Measurements from ENCODE around the gene TBC1D1. TPM values are rescaled to one million over a fixed set of nuclear protein-coding genes. Genes with fewer than 3 reads are reported as not detected.
A peak's percentile ranks its signal among the peaks of the same experiment; 100 is the strongest.

Gene TBC1D1
- total RNA-seq, 1 experiment from 2014 or later = 89.0 TPM

- Histone ChIP-seq H3K9me2 (replicated peaks; ENCODE audit: low read length) (no peaks in the 10 kb centered on the region), H3K9ac (ENCODE audit: low read length) (peak overlapping the region; percentile 60), H3K27ac (ENCODE audit: low read length) (peak overlapping the region; percentile 96), H3K4me1 (ENCODE audit: insufficient read depth, low read length) (peaks cover 40% of the 10 kb centered on the region), H3F3A (ENCODE audit: low read length, unreplicated experiment) (no peaks in the 10 kb centered on the region), H3K4me3 (ENCODE audit: low read length) (no peak overlapping the region), H3K79me2 (ENCODE audit: low read length) (no peaks in the 10 kb centered on the region), H2AFZ (ENCODE audit: low read length) (no peak overlapping the region), H4K20me1 (ENCODE audit: low read length) (no peaks in the 10 kb centered on the region), H3K4me2 (ENCODE audit: low read length) (peak overlapping the region; percentile 35), H3K9me3 (ENCODE audit: low read length) (no peaks in the 10 kb centered on the region), H3K36me3 (ENCODE audit: low read depth, low read length) (no peaks in the 10 kb centered on the region), H3K27me3 (ENCODE audit: low read length) (no peaks in the 10 kb centered on the region)
- ChIA-PET POLR2A (ENCODE audit: unreplicated experiment) (no interaction called here), CTCF (interaction anchor here (0.6 to 1.1 kb wide), 2 partner anchors 9 to 93 kb away, joined by 3 to 12 read pairs; no protein-coding TSS in a partner anchor)
- ATAC-seq = peak; percentile 70
- peak; percentile 76 for DNase-seq
- no peak for TF ChIP-seq EZH2phosphoT487 (IDR thresholded peaks at IDR 0.05; ENCODE audit: borderline replicate concordance, low read length)
- no peak for TF ChIP-seq CTCF (conservative IDR thresholded peaks at IDR 0.05; ENCODE audit: low read depth, low read length)
- TF ChIP-seq EZH2 (IDR thresholded peaks at IDR 0.05; ENCODE audit: low read length, unreplicated experiment) = no peak
- no TSS peak for BruUV-seq (replicated peaks)
- intact Hi-C loops (cut with micrococcal nuclease) = loop anchor here (5.0 kb wide), 1 partner anchor 85 kb away; no protein-coding TSS in a partner anchor
Measured at GRCh38 chr4:38162240-38162784, 271.4 kb downstream of the TBC1D1 start.

GRCh38 chr4:38163216-38164006, 272.5 kb downstream of the TBC1D1 start:
- Histone ChIP-seq H3K27ac (ENCODE audit: low read length) (peak overlapping the region; percentile 96), H2AFZ (ENCODE audit: low read length) (no peak overlapping the region), H3K4me3 (ENCODE audit: low read length) (no peak overlapping the region), H3K4me2 (ENCODE audit: low read length) (peak overlapping the region; percentile 35), H3K79me2 (ENCODE audit: low read length) (no peaks in the 10 kb centered on the region), H3K9me3 (ENCODE audit: low read length) (no peaks in the 10 kb centered on the region), H3K9me2 (replicated peaks; ENCODE audit: low read length) (no peaks in the 10 kb centered on the region), H3K4me1 (ENCODE audit: insufficient read depth, low read length) (peaks cover 40% of the 10 kb centered on the region), H3K36me3 (ENCODE audit: low read depth, low read length) (no peaks in the 10 kb centered on the region), H4K20me1 (ENCODE audit: low read length) (no peaks in the 10 kb centered on the region), H3K27me3 (ENCODE audit: low read length) (no peaks in the 10 kb centered on the region), H3F3A (ENCODE audit: low read length, unreplicated experiment) (no peaks in the 10 kb centered on the region), H3K9ac (ENCODE audit: low read length) (peak overlapping the region; percentile 60)
- ChIA-PET CTCF (no interaction called here), POLR2A (ENCODE audit: unreplicated experiment) (no interaction called here)
- ATAC-seq (peak; percentile 73), DNase-seq (peak; percentile 68)
- intact Hi-C loops (cut with micrococcal nuclease) = loop anchor here (5.0 kb wide), 1 partner anchor 86 kb away; no protein-coding TSS in a partner anchor
- TF ChIP-seq EZH2 (IDR thresholded peaks at IDR 0.05; ENCODE audit: low read length, unreplicated experiment) = no peak
- no peak for TF ChIP-seq EZH2phosphoT487 (IDR thresholded peaks at IDR 0.05; ENCODE audit: borderline replicate concordance, low read length)
- TF ChIP-seq CTCF (conservative IDR thresholded peaks at IDR 0.05; ENCODE audit: low read depth, low read length) = no peak
- BruUV-seq (replicated peaks) = no TSS peak

GRCh38 chr4:38164346-38164745, 273.5 kb downstream of the TBC1D1 start:
- no peaks in the 10 kb centered on the region for H3K27me3 ChIP-seq (ENCODE audit: low read length)
- H3K9me2 ChIP-seq (replicated peaks; ENCODE audit: low read length) = no peaks in the 10 kb centered on the region
- no peaks in the 10 kb centered on the region for H3K36me3 ChIP-seq (ENCODE audit: low read depth, low read length)
- DNase-seq = no peak
- peak overlapping the region; percentile 96 for H3K27ac ChIP-seq (ENCODE audit: low read length)
- no peak overlapping the region for H3K4me2 ChIP-seq (ENCODE audit: low read length)
- no TSS peak for BruUV-seq (replicated peaks)
- H3K9me3 ChIP-seq (ENCODE audit: low read length) = no peaks in the 10 kb centered on the region
- CTCF ChIA-PET = no interaction called here
- ATAC-seq = no peak
- H3K9ac ChIP-seq (ENCODE audit: low read length) = peak overlapping the region; percentile 61
- no peaks in the 10 kb centered on the region for H3F3A ChIP-seq (ENCODE audit: low read length, unreplicated experiment)
- H3K4me1 ChIP-seq (ENCODE audit: insufficient read depth, low read length) = peaks cover 42% of the 10 kb centered on the region
- POLR2A ChIA-PET (ENCODE audit: unreplicated experiment) = no interaction called here
- no peaks in the 10 kb centered on the region for H3K79me2 ChIP-seq (ENCODE audit: low read length)
- H4K20me1 ChIP-seq (ENCODE audit: low read length) = no peaks in the 10 kb centered on the region
- no peak overlapping the region for H2AFZ ChIP-seq (ENCODE audit: low read length)
- H3K4me3 ChIP-seq (ENCODE audit: low read length) = no peak overlapping the region
- TF ChIP-seq EZH2phosphoT487 (IDR thresholded peaks at IDR 0.05; ENCODE audit: borderline replicate concordance, low read length) = no peak
- TF ChIP-seq CTCF (conservative IDR thresholded peaks at IDR 0.05; ENCODE audit: low read depth, low read length) = no peak
- TF ChIP-seq EZH2 (IDR thresholded peaks at IDR 0.05; ENCODE audit: low read length, unreplicated experiment) = no peak
- intact Hi-C loops (cut with micrococcal nuclease) = loop anchor here (5.0 kb wide), 1 partner anchor 87 kb away; no protein-coding TSS in a partner anchor

Data from PC-3 (cell line).